Activated CD4-positive, alpha-beta memory T cell treated with anti-CD3 and anti-CD28 coated beads, Interleukin-2, amount 10 ng/mL, durations not matched to agents 7 days and 5 days (primary cell): ENCODE measurements around the gene NOL4L. TPM values are rescaled to one million over a fixed set of nuclear protein-coding genes. Genes with fewer than 3 reads are reported as not detected.

Source experiments
- CTCF ChIA-PET: fragments of 350-600 bp; sonication (Branson Sonifier 250); formaldehyde crosslinking; loops from one replicate; lab custom pipeline; 2021; ENCODE audit warnings: antibody characterized with exemption, inconsistent platforms; lab: Charles Lee
- POLR2A ChIA-PET: fragments of 350-600 bp; sonication (Branson Sonifier 250); formaldehyde crosslinking; loops from one replicate; lab custom pipeline; 2021; ENCODE audit warnings: antibody characterized with exemption; lab: Charles Lee
- DNase-seq: peaks from one replicate; pipeline ENCODE4 v3.0.0-alpha.2; 2020
- H3K27ac Mint-ChIP-seq: one replicate; pipeline ENCODE4 v1.8.0; 2021; ENCODE audit warnings: mild to moderate bottlenecking, mixed read lengths
- H3K27me3 Mint-ChIP-seq: one replicate; pipeline ENCODE4 v1.8.0; 2021; ENCODE audit warnings: mixed read lengths
- H3K36me3 Mint-ChIP-seq: one replicate; pipeline ENCODE4 v1.8.0; 2021; ENCODE audit warnings: low read depth, mixed read lengths
- H3K4me1 Mint-ChIP-seq: one replicate; pipeline ENCODE4 v1.8.0; 2021; ENCODE audit warnings: mixed read lengths
- H3K4me3 Mint-ChIP-seq: one replicate; pipeline ENCODE4 v1.8.0; 2021; ENCODE audit warnings: mild to moderate bottlenecking, mixed read lengths
- H3K9me3 Mint-ChIP-seq: one replicate; pipeline ENCODE4 v1.8.0; 2021; ENCODE audit warnings: mixed read lengths
- total RNA-seq, 2 experiments: library from RNA; stranded (reverse); gene quantifications; one replicate each; pipeline ENCODE4 v1.2.3, GENCODE V29; 2021

Gene NOL4L
- total RNA-seq, 2 experiments from 2014 or later = 17.1 to 19.1 TPM

DNA sequence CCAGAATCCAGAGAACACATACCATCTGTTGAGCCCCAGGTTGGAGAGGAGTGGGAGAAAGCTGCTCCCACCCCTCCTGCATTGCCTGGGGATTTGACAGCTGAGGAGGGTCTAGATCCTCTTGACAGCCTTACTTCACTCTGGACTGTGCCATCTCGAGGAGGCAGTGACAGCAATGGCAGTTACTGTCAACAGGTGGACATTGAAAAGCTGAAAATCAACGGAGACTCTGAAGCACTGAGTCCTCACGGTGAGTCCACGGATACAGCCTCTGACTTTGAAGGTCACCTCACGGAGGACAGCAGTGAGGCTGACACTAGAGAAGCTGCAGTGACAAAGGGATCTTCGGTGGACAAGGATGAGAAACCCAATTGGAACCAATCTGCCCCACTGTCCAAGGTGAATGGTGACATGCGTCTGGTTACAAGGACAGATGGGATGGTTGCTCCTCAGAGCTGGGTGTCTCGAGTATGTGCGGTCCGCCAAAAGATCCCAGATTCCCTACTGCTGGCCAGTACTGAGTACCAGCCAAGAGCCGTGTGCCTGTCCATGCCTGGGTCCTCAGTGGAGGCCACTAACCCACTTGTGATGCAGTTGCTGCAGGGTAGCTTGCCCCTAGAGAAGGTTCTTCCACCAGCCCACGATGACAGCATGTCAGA, 149.6 kb downstream of the NOL4L start:
- POLR2A ChIA-PET = no interaction called here
- no peak overlapping the region for H3K4me3 Mint-ChIP-seq

DNA sequence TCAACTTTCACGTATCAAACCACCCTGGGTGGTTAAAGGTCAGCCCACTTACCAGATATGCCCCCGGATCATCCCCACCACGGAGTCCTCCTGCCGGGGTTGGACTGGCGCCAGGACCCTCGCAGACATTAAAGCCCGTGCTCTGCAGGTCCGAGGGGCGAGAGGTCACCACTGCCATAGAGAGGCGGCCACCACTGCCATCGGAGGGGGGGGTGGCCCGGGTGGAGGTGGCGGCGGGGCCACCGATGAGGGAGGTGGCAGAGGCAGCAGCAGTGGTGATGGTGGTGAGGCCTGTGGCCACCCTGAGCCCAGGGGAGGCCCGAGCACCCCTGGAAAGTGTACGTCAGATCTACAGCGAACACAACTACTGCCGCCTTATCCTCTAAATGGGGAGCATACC, 150.7 kb downstream of the NOL4L start:
- ChIA-PET CTCF (no interaction called here), POLR2A (no interaction called here)
- H3K9me3 Mint-ChIP-seq = no peaks in the 10 kb centered on the region
- peaks cover 74% of the 10 kb centered on the region for H3K36me3 Mint-ChIP-seq
- DNase-seq = no peak
- peaks cover 13% of the 10 kb centered on the region for H3K4me1 Mint-ChIP-seq
- H3K27ac Mint-ChIP-seq = no peak overlapping the region
- no peak overlapping the region for H3K4me3 Mint-ChIP-seq
- no peaks in the 10 kb centered on the region for H3K27me3 Mint-ChIP-seq

More for the DNA sequence above, 149.6 kb downstream of the NOL4L start:
- peaks cover 64% of the 10 kb centered on the region for H3K36me3 Mint-ChIP-seq
- no peaks in the 10 kb centered on the region for H3K9me3 Mint-ChIP-seq
- no peaks in the 10 kb centered on the region for H3K27me3 Mint-ChIP-seq
- no peak overlapping the region for H3K27ac Mint-ChIP-seq
- CTCF ChIA-PET = interaction anchor here (0.6 kb wide), 1 partner anchor 11 kb away, joined by 4 read pairs; no protein-coding TSS in a partner anchor
- DNase-seq = no peak
- peaks cover 15% of the 10 kb centered on the region for H3K4me1 Mint-ChIP-seq

DNA sequence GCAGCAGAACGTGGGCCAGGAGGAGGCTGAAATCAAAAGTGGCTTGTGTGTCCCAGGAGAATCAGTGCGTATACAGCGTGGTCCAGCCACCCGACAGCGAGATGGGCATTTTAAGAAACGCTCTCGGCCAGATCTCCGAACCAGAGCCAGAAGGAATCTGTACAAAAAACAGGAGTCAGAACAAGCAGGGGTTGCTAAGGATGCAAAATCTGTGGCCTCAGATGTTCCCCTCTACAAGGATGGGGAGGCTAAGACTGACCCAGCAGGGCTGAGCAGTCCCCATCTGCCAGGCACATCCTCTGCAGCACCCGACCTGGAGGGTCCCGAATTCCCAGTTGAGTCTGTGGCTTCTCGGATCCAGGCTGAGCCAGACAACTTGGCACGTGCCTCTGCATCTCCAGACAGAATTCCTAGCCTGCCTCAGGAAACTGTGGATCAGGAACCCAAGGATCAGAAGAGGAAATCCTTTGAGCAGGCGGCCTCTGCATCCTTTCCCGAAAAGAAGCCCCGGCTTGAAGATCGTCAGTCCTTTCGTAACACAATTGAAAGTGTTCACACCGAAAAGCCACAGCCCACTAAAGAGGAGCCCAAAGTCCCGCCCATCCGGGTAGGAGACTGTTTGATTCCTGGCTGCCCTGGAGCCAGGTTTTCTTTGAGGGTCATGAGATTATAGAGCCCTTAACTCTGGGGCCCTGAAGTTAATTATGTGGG, 151.7 kb downstream of the NOL4L start:
- H3K27ac Mint-ChIP-seq = no peak overlapping the region
- no peaks in the 10 kb centered on the region for H3K9me3 Mint-ChIP-seq
- no peaks in the 10 kb centered on the region for H3K27me3 Mint-ChIP-seq
- H3K4me1 Mint-ChIP-seq = peaks cover 5% of the 10 kb centered on the region
- no peak for DNase-seq
- peaks cover 76% of the 10 kb centered on the region for H3K36me3 Mint-ChIP-seq
- ChIA-PET CTCF (no interaction called here), POLR2A (no interaction called here)
- H3K4me3 Mint-ChIP-seq = no peak overlapping the region

DNA sequence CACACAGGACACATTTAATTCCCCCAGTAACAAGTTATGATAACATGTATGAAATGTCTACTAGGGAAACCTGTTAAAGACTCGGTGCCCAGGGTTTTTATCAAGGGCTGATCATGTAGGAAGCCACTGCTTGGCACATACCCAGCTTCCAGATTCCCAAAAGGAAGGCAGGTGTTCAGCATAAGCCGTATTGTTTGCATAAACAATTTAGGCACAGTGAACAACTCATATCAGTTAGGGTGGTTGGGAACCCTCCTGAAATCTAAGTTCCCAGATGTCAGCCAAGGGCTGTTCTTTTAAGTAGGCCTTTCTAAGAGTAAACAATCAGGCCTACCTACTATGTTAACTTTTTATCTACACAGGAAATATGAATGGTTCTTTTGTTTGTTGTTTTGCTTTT, 152.9 kb downstream of the NOL4L start:
- Mint-ChIP-seq H3K36me3 (peaks cover 83% of the 10 kb centered on the region), H3K27me3 (no peaks in the 10 kb centered on the region), H3K4me1 (peaks cover 2% of the 10 kb centered on the region), H3K4me3 (no peak overlapping the region), H3K27ac (no peak overlapping the region), H3K9me3 (no peaks in the 10 kb centered on the region)
- POLR2A ChIA-PET = no interaction called here
- no peak for DNase-seq
- CTCF ChIA-PET = no interaction called here

DNA sequence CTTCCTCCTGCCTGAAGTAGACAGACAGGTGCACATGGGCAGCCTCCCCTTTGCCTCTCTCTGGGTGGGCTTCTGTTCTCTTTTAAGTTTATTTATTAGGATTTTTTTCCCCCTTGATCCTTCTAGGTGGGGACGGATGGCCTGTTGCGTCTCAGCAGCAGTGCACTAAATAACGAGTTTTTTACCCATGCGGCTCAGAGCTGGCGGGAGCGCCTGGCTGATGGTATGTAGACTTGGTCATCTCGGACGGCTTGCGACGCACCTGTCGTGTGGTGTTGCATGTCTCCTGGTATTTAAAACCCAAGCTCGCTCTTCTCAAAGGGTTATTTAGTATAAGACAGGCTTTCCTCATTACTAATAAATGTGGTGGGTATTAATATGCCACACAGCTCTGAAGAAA, 153.7 kb downstream of the NOL4L start:
- DNase-seq = no peak
- Mint-ChIP-seq H3K27ac (no peak overlapping the region), H3K4me1 (peaks cover 2% of the 10 kb centered on the region), H3K4me3 (no peak overlapping the region), H3K36me3 (peaks cover 82% of the 10 kb centered on the region), H3K27me3 (no peaks in the 10 kb centered on the region), H3K9me3 (no peaks in the 10 kb centered on the region)
- ChIA-PET POLR2A (no interaction called here), CTCF (no interaction called here)

DNA sequence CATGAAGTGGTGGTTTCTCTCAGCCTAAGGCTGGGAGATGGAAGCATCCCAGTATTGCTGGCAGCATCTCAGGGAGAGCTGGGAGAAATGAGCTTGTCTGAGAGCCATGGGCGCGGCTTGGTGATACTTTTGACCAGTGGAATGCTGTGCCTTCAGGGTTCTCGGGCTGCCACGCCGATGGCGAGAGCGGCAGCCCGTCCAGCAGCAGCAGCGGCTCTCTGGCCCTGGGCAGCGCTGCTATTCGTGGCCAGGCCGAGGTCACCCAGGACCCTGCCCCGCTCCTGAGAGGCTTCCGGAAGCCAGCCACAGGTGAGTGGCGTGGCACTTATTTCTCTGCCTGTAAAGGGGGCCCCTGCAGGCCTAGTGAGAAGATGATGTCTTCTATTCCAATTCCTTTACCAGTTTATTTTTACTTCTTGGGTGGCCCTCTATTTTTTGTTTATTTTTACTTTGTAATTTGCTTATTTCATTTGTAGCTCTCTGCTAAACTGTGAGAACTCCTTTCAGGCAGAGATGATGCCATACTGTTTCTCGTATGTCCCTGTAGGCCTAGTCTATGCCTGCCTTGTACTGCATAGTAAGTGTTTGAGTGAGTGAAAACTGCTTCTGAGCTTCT, 155.3 kb downstream of the NOL4L start:
- POLR2A ChIA-PET = no interaction called here
- Mint-ChIP-seq H3K4me3 (no peak overlapping the region), H3K27ac (peak overlapping the region; percentile 6), H3K4me1 (peaks cover 2% of the 10 kb centered on the region), H3K9me3 (no peaks in the 10 kb centered on the region), H3K36me3 (peaks cover 83% of the 10 kb centered on the region), H3K27me3 (no peaks in the 10 kb centered on the region)
- CTCF ChIA-PET = no interaction called here
- no peak for DNase-seq

DNA sequence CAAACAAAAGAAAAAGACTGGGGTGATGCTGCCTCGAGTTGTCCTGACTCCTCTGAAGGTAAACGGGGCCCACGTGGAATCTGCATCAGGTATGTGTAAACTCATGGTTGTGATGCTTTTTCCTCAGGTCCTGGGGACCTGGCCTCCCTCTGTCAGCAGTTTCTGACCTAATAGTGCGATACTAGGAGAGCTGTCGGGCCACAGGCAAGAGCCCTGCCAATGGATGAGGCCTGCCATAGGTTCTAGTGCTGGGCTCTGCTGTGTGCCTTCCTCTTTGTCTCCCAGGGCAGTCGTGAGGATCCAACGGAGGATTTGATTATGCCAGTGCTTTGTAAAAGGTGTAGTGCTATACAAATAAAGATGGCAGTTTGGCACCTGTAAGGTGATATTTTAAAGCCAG, 155.8 kb downstream of the NOL4L start:
- no peak overlapping the region for H3K4me3 Mint-ChIP-seq
- H3K36me3 Mint-ChIP-seq = peaks cover 82% of the 10 kb centered on the region
- DNase-seq = no peak
- H3K27me3 Mint-ChIP-seq = no peaks in the 10 kb centered on the region
- ChIA-PET POLR2A (no interaction called here), CTCF (no interaction called here)
- peaks cover 2% of the 10 kb centered on the region for H3K4me1 Mint-ChIP-seq
- H3K9me3 Mint-ChIP-seq = no peaks in the 10 kb centered on the region
- H3K27ac Mint-ChIP-seq = no peak overlapping the region

DNA sequence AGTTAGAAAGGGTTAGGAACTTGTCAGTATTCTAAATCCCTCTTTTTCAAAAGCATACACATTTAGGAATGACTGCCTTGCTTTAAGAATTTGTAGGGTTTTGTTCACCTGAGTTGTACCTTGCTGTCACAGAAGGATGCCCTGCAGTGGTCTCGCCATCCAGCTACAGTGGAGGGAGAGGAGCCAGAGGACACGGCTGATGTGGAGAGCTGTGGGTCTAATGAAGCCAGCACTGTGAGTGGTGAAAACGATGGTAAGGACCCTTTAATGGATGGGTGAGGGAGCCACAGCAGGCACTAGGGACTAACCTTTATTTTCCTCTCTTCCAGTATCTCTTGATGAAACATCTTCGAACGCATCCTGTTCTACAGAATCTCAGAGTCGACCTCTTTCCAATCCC, 157.1 kb downstream of the NOL4L start:
- no peak for DNase-seq
- Mint-ChIP-seq H3K4me1 (peaks cover 2% of the 10 kb centered on the region), H3K36me3 (peaks cover 68% of the 10 kb centered on the region), H3K27me3 (no peaks in the 10 kb centered on the region), H3K9me3 (no peaks in the 10 kb centered on the region), H3K4me3 (no peak overlapping the region), H3K27ac (no peak overlapping the region)
- POLR2A ChIA-PET = no interaction called here
- CTCF ChIA-PET = interaction anchor here (0.5 to 0.9 kb wide), 2 partner anchors 28 to 42 kb away, joined by 3 to 7 read pairs; no protein-coding TSS in a partner anchor

DNA sequence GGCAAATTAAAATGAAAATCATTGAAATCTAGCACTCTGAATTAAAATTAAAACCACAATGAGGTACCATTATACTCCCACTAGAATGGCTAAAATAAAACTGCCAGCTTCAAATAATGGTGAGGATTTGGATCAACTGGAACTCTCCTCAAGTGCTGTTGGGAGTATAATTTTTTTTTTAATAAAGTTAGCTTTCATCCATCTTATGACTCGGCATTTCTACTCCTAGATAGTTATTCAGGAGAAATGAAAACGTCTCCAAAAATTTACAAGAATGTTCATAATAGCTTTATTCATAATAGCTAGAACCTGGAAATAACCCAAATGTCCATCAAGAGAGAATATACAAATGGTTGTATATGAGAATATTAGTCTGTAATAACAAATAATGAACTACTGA, 163.8 kb downstream of the NOL4L start:
- H3K27ac Mint-ChIP-seq = no peak overlapping the region
- H3K36me3 Mint-ChIP-seq = peaks cover 26% of the 10 kb centered on the region
- DNase-seq = no peak
- no peaks in the 10 kb centered on the region for H3K9me3 Mint-ChIP-seq
- no peaks in the 10 kb centered on the region for H3K27me3 Mint-ChIP-seq
- CTCF ChIA-PET = interaction anchor here (0.7 kb wide), 1 partner anchor 9 kb away, joined by 3 read pairs; no protein-coding TSS in a partner anchor
- POLR2A ChIA-PET = no interaction called here
- H3K4me3 Mint-ChIP-seq = no peak overlapping the region
- peaks cover 10% of the 10 kb centered on the region for H3K4me1 Mint-ChIP-seq

DNA sequence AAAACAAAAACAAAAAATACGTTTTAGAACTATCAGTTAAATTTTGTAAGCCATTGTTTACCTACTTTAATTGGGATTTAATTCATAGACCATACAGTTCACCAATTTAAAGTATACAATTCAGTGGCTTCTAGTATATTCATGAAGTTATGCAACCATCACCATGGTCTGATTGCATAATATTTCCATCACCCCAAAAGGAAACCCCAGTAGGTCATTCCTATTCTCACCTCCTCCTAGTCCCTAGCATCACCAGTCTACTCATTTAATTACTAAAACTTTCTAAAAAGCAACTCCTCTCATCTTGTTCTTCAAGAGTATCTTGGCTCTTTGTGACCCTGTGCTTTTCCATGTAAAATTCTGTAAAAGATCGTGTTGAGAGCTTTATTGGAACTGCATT, 166.8 kb downstream of the NOL4L start:
- Mint-ChIP-seq H3K4me3 (no peak overlapping the region), H3K36me3 (peaks cover 23% of the 10 kb centered on the region), H3K9me3 (no peaks in the 10 kb centered on the region), H3K4me1 (peaks cover 29% of the 10 kb centered on the region), H3K27ac (peak overlapping the region; percentile 19), H3K27me3 (no peaks in the 10 kb centered on the region)
- CTCF ChIA-PET = no interaction called here
- POLR2A ChIA-PET = no interaction called here
- no peak for DNase-seq

DNA sequence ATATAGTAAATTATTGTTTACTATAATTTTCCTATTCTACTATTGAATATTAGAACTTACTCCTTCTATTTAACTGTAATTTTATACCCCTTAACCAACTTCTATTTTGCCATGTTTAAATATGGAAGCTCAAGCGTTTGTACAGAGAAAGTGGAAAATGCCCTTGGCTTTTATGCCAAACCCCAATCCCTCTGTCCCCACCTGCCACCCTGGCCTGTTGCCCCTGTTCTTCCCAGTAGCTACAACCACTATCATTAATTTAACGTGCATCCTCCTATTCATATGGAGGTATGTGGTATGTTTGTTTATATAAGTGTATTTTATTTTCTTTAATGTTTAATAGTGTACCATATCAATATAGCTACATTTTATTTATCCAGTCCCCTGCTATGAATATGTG, 168.9 kb downstream of the NOL4L start:
- no peak overlapping the region for H3K27ac Mint-ChIP-seq
- H3K27me3 Mint-ChIP-seq = no peaks in the 10 kb centered on the region
- H3K4me1 Mint-ChIP-seq = peaks cover 39% of the 10 kb centered on the region
- ChIA-PET POLR2A (interaction anchor here (1.1 kb wide), 1 partner anchor 10 kb away, joined by 4 read pairs; no protein-coding TSS in a partner anchor), CTCF (interaction anchor here (0.6 to 1.2 kb wide), 3 partner anchors 9 to 108 kb away, joined by 3 to 4 read pairs (median 3); no protein-coding TSS in a partner anchor)
- H3K4me3 Mint-ChIP-seq = no peak overlapping the region
- no peaks in the 10 kb centered on the region for H3K9me3 Mint-ChIP-seq
- H3K36me3 Mint-ChIP-seq = peaks cover 26% of the 10 kb centered on the region
- no peak for DNase-seq

DNA sequence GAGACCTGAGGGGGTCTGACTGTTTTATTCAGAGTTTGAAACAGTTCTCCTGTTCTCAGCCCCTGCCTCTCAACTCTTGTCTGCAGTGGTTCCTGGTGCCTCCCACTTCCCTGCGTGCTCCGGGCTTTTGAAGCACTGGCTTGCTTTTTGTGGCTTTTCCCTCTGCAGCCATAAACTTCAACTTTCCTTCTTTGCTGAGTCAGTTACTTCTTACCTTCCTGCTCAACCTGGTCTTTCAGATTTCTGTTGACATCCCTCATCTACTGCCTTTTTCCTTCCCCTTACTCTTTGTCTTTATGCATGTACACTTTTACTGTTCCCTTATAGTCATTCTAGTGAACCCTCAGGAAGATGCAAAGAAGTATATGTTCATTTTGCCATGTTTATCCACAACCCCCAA, 169.6 kb downstream of the NOL4L start:
- no peak for DNase-seq
- ChIA-PET POLR2A (interaction anchor here (1.1 kb wide), 1 partner anchor 9 kb away, joined by 4 read pairs; no protein-coding TSS in a partner anchor), CTCF (interaction anchor here (1.2 kb wide), 1 partner anchor 8 kb away, joined by 3 read pairs; no protein-coding TSS in a partner anchor)
- no peaks in the 10 kb centered on the region for H3K27me3 Mint-ChIP-seq
- H3K4me3 Mint-ChIP-seq = no peak overlapping the region
- H3K4me1 Mint-ChIP-seq = peaks cover 39% of the 10 kb centered on the region
- H3K9me3 Mint-ChIP-seq = no peaks in the 10 kb centered on the region
- H3K27ac Mint-ChIP-seq = no peak overlapping the region
- peaks cover 23% of the 10 kb centered on the region for H3K36me3 Mint-ChIP-seq
